Epithelial cell of esophagus (primary cell): Measurements from ENCODE around the gene SCAMP4.
A peak's percentile ranks its signal among the peaks of the same experiment; 100 is the strongest.

Experiments used
- DNase-seq: peaks from one replicate; pipeline ENCODE4 v3.0.0; 2010; ENCODE audit warnings: low read depth
- H3K4me3 ChIP-seq: 2 replicates; pipeline ENCODE4 v1.5.1; 2011; ENCODE audit warnings: mild to moderate bottlenecking, low read length, control low read depth
- CTCF ChIP-seq: IDR thresholded peaks from 2 replicates; pipeline ENCODE4 v1.5.1; 2011; ENCODE audit warnings: low read depth, mild to moderate bottlenecking, low read length, control low read depth, inconsistent platforms; ENCODE audit not compliant: insufficient read depth; ENCODE audit errors: missing control alignments

SCAMP4 gene

GRCh38 chr19:1912760-1913505 lies 7.7 kb downstream of the SCAMP4 start:
- H3K4me3 ChIP-seq, result no peak overlapping the region
- DNase-seq, result no peak
- no peak for TF ChIP-seq CTCF

- peak; percentile 26 for DNase-seq
- TF ChIP-seq CTCF, result no peak
- no peak overlapping the region for H3K4me3 ChIP-seq
These were observed 8.8 kb downstream of the SCAMP4 start for GRCh38 chr19:1913781-1914577.

DNA sequence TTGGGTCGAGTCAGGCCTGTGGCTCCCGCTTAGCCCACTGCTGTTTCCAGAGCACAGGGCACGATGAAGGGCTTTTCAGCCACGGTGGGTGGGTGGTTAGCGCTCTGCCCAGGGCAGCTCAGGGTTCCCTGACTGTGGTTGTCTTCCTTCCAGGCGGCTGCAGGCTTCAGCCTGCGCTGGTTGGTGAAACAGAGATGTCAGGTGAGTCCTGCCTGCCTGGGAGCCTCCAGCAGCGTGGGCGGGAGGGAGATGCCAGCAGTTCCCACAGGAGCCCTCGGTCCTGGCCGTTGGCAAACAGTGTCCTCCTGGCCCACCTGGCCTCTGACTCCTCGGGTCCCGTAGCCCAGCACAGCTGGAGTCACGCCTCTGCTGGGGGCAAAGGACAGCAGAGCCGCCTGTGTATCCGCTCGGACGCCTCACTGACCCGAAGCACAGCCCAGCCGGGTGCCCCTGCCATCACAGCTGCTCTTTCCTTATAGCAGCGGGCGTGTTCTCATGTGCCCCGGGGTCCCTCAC lies 9.7 kb downstream of the SCAMP4 start:
- DNase-seq, result no peak
- no peak overlapping the region for H3K4me3 ChIP-seq
- no peak for TF ChIP-seq CTCF

DNA sequence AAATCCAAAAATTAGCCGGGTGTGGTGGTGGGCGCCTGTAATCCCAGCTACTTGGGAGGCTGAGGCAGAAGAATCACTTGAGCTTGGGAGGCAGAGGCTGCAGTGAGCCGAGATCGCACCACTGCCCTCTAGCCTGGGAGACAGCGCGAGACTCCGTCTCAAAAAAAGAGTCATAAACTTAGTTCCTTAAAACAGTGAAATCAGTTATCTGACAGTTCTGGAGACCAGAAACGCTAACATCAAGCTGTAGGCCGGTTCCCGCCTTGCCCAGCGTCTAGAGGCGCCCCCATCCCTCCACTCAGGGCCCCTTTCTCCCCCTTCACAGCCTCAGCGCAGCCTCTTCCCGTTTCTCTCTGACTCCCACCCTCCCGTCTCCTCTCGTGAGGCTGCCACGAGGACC lies 11.9 kb downstream of the SCAMP4 start:
- TF ChIP-seq CTCF, result no peak
- DNase-seq, result no peak
- H3K4me3 ChIP-seq, result no peak overlapping the region

GRCh38 chr19:1917926-1918325 lies 12.7 kb downstream of the SCAMP4 start:
- no peak overlapping the region for H3K4me3 ChIP-seq
- TF ChIP-seq CTCF, result no peak
- DNase-seq, result no peak

GRCh38 chr19:1918975-1919374 lies 13.8 kb downstream of the SCAMP4 start:
- no peak for TF ChIP-seq CTCF
- no peak for DNase-seq
- H3K4me3 ChIP-seq, result no peak overlapping the region
